ENCODE data around the gene GFRA1.
A peak's percentile ranks its signal among the peaks of the same experiment; 100 is the strongest.
"Not testable (repeated sequence)": the region's sequence is repeated elsewhere in the genome, so short reads cannot be mapped to it uniquely, and the experiment has no call there.

GFRA1 gene

GRCh38 chr10:116071453-116072148 is 201.4 kb downstream of the GFRA1 start:
- no peaks in the 10 kb centered on the region for H3K27me3 Mint-ChIP-seq
- no peak overlapping the region for H3K4me3 Mint-ChIP-seq
- ATAC-seq (no peak), DNase-seq (no peak)
- H3K4me1 Mint-ChIP-seq, result no peaks in the 10 kb centered on the region
- H3K36me3 Mint-ChIP-seq (ENCODE audit: low read depth), result no peaks in the 10 kb centered on the region
- H3K9me3 Mint-ChIP-seq, result no peaks in the 10 kb centered on the region
- no peak overlapping the region for H3K27ac Mint-ChIP-seq

- DNase-seq (no peak), ATAC-seq (no peak)
- Mint-ChIP-seq H3K27me3 (no peaks in the 10 kb centered on the region), H3K4me1 (no peaks in the 10 kb centered on the region), H3K9me3 (no peaks in the 10 kb centered on the region), H3K36me3 (ENCODE audit: low read depth) (no peaks in the 10 kb centered on the region), H3K4me3 (no peak overlapping the region), H3K27ac (no peak overlapping the region)
Measured at GRCh38 chr10:116070743-116071320, 202.2 kb downstream of the GFRA1 start.

DNA sequence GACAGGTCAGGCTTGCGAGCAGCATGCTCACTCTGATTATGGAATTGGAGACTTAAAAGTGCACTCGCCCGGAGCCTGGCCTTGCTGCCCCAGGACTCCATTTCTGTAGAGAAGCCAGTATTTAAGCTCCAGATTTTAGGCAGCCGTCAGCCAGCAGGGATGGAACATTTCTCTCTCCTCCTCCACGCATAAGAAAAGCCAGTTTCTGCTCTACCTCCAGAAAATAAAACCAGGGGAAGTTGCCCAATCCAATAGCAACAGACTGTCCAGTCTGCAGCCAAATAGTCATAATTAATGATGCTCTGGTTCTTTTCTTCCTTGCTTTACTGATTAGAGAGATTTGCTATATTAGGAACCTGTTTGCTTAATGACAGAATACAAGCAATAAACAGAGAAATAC is 203.2 kb downstream of the GFRA1 start:
- H3K27ac Mint-ChIP-seq, result no peak overlapping the region
- DNase-seq, result no peak
- H3K4me3 Mint-ChIP-seq, result no peak overlapping the region
- H3K4me1 Mint-ChIP-seq, result no peaks in the 10 kb centered on the region
- ATAC-seq, result no peak
- no peaks in the 10 kb centered on the region for H3K27me3 Mint-ChIP-seq
- no peaks in the 10 kb centered on the region for H3K9me3 Mint-ChIP-seq
- H3K36me3 Mint-ChIP-seq (ENCODE audit: low read depth), result no peaks in the 10 kb centered on the region

DNA sequence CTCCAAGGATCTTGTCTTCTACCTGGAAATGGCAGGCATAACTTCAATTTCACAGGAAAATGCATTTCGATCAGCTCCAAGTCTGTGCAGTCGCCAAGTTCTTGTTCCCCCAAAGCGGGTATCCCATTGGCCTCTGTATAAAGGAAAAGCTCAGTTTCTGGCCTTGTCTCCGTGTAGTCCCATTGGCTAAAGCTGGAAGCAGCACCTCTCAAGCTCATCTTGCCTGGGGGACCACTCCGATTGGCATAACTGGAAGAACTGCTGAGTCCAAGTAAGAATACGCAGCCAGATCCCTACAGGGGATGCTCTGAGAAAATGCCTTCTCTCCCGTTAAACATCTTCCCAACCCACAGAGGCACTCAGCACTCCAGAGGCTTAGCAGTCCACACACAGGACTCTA is 205.2 kb downstream of the GFRA1 start:
- DNase-seq, result no peak
- ATAC-seq, result no peak
- no peaks in the 10 kb centered on the region for H3K27me3 Mint-ChIP-seq
- H3K4me1 Mint-ChIP-seq, result no peaks in the 10 kb centered on the region
- no peaks in the 10 kb centered on the region for H3K9me3 Mint-ChIP-seq
- no peak overlapping the region for H3K27ac Mint-ChIP-seq
- no peaks in the 10 kb centered on the region for H3K36me3 Mint-ChIP-seq (ENCODE audit: low read depth)
- H3K4me3 Mint-ChIP-seq, result no peak overlapping the region

DNA sequence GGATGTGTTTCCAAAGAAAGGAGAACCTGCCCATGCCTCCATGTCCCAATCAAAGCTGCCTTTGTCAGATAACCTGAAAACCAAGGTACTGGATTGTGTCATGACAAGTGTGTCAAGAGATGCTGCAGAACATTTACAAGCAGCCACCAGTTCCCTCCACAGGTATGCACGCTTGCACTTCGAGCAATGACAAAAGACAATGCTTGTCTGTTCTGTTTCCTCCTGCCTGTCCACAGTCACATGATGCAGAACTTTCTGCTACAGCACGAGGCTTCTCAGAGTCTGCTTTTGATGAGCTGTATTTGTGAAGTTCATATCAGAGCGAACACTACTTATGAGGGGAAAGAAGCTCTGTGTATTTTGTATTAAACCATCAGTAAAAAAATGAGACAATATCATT is 209.9 kb downstream of the GFRA1 start:
- Mint-ChIP-seq H3K4me1 (no peaks in the 10 kb centered on the region), H3K27ac (no peak overlapping the region), H3K4me3 (no peak overlapping the region), H3K27me3 (no peaks in the 10 kb centered on the region), H3K9me3 (no peaks in the 10 kb centered on the region), H3K36me3 (ENCODE audit: low read depth) (no peaks in the 10 kb centered on the region)
- DNase-seq (no peak), ATAC-seq (no peak)

DNA sequence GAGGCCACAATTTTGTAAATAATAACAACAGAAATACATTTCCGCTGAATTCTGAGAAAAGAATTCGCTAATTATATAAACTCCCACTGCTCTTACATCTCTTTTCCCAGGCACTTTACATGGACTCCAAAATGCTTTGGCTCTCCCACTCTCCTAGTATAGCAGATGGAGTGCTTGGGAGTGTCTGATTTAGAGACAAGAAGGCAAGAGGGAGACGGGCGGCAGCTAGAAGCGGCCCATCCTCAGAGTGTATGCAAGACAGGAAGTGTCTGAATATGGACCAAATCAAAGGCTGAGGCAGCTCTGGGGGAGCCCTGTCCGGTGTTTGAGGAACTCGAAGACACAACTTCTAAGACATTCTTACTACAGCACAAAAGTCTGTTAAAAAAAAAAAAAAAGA is 212.1 kb downstream of the GFRA1 start:
- DNase-seq (no peak), ATAC-seq (no peak)
- no peaks in the 10 kb centered on the region for H3K9me3 Mint-ChIP-seq
- no peak overlapping the region for H3K4me3 Mint-ChIP-seq
- no peak overlapping the region for H3K27ac Mint-ChIP-seq
- no peaks in the 10 kb centered on the region for H3K4me1 Mint-ChIP-seq
- H3K36me3 Mint-ChIP-seq (ENCODE audit: low read depth), result no peaks in the 10 kb centered on the region
- no peaks in the 10 kb centered on the region for H3K27me3 Mint-ChIP-seq

GRCh38 chr10:116059320-116059719 is 213.7 kb downstream of the GFRA1 start:
- DNase-seq (no peak), ATAC-seq (no peak)
- H3K36me3 Mint-ChIP-seq (ENCODE audit: low read depth), result no peaks in the 10 kb centered on the region
- H3K4me3 Mint-ChIP-seq, result no peak overlapping the region
- H3K4me1 Mint-ChIP-seq, result no peaks in the 10 kb centered on the region
- no peaks in the 10 kb centered on the region for H3K9me3 Mint-ChIP-seq
- H3K27ac Mint-ChIP-seq, result no peak overlapping the region
- no peaks in the 10 kb centered on the region for H3K27me3 Mint-ChIP-seq

- H3K36me3 Mint-ChIP-seq (ENCODE audit: low read depth), result no peaks in the 10 kb centered on the region
- H3K4me1 Mint-ChIP-seq, result no peaks in the 10 kb centered on the region
- no peaks in the 10 kb centered on the region for H3K27me3 Mint-ChIP-seq
- ATAC-seq (no peak), DNase-seq (no peak)
- H3K9me3 Mint-ChIP-seq, result no peaks in the 10 kb centered on the region
- H3K4me3 Mint-ChIP-seq, result no peak overlapping the region
- no peak overlapping the region for H3K27ac Mint-ChIP-seq
Measured at GRCh38 chr10:116056445-116057293, 216.3 kb downstream of the GFRA1 start.

- no peaks in the 10 kb centered on the region for H3K4me1 Mint-ChIP-seq
Measured at GRCh38 chr10:116055917-116056252, 217.1 kb downstream of the GFRA1 start.

GRCh38 chr10:116055252-116055916 is 217.6 kb downstream of the GFRA1 start:
- no peaks in the 10 kb centered on the region for H3K36me3 Mint-ChIP-seq (ENCODE audit: low read depth)
- H3K9me3 Mint-ChIP-seq, result no peaks in the 10 kb centered on the region
- ATAC-seq, result no peak
- no peaks in the 10 kb centered on the region for H3K4me1 Mint-ChIP-seq
- no peak overlapping the region for H3K4me3 Mint-ChIP-seq
- H3K27me3 Mint-ChIP-seq, result no peaks in the 10 kb centered on the region
- no peak overlapping the region for H3K27ac Mint-ChIP-seq
- no peak for DNase-seq

More at GRCh38 chr10:116055917-116056252, 217.1 kb downstream of the GFRA1 start:
- DNase-seq (no peak), ATAC-seq (no peak)
- Mint-ChIP-seq H3K36me3 (ENCODE audit: low read depth) (no peaks in the 10 kb centered on the region), H3K9me3 (no peaks in the 10 kb centered on the region), H3K27ac (no peak overlapping the region), H3K4me3 (no peak overlapping the region), H3K27me3 (no peaks in the 10 kb centered on the region)

DNA sequence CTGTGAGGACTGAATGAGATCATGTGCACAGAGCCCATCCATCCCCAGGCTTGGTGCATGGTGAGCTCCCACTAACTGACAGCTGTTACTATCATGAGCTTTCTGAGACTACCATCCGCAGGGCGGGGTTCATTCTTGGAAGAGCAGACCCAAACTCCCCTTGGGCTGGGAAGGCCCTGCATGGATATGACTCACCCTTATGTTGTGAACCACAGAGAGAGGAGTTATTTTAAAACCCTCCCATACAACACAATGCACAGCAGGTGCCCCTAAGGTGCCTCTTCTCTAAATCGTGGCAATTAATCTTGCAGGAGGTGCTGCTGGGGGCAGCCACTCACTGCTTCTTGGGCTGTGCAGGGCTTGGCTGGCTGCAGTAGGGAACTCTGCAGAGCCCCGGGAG is 219.1 kb downstream of the GFRA1 start:
- H3K4me3 Mint-ChIP-seq, result no peak overlapping the region
- H3K27me3 Mint-ChIP-seq, result no peaks in the 10 kb centered on the region
- no peak for DNase-seq
- ATAC-seq, result no peak
- no peaks in the 10 kb centered on the region for H3K36me3 Mint-ChIP-seq (ENCODE audit: low read depth)
- no peak overlapping the region for H3K27ac Mint-ChIP-seq
- peaks cover 4% of the 10 kb centered on the region for H3K9me3 Mint-ChIP-seq
- H3K4me1 Mint-ChIP-seq, result no peaks in the 10 kb centered on the region

GRCh38 chr10:116053009-116053730 is 219.8 kb downstream of the GFRA1 start:
- not testable (repeated sequence) for ATAC-seq; H3K36me3 Mint-ChIP-seq (ENCODE audit: low read depth)

DNA sequence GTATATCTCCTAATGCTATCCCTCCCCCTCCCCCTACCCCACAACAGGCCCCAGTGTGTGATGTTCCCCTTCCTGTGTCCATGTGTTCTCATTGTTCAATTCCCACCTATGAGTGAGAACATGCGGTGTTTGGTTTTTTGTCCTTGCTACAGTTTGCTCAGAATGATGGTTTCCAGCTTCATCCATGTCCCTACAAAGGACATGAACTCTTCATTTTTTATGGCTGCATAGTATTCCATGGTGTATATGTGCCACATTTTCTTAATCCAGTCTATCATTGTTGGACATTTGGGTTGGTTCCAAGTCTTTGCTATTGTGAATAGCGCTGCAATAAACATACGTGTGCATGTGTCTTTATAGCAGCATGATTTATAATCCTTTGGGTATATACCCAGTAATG is 220.5 kb downstream of the GFRA1 start:
- not testable (repeated sequence) for H3K36me3 Mint-ChIP-seq (ENCODE audit: low read depth); H3K27ac Mint-ChIP-seq; H3K4me1 Mint-ChIP-seq; H3K27me3 Mint-ChIP-seq; ATAC-seq; H3K4me3 Mint-ChIP-seq; H3K9me3 Mint-ChIP-seq; DNase-seq

More at GRCh38 chr10:116053009-116053730, 219.8 kb downstream of the GFRA1 start:
- not testable (repeated sequence) for H3K27ac Mint-ChIP-seq, DNase-seq, H3K4me1 Mint-ChIP-seq, H3K9me3 Mint-ChIP-seq, H3K4me3 Mint-ChIP-seq, H3K27me3 Mint-ChIP-seq

GRCh38 chr10:116049974-116050304 is 223.1 kb downstream of the GFRA1 start:
- Mint-ChIP-seq H3K9me3 (peaks cover 4% of the 10 kb centered on the region), H3K4me1 (no peaks in the 10 kb centered on the region), H3K4me3 (no peak overlapping the region), H3K27me3 (no peaks in the 10 kb centered on the region), H3K27ac (no peak overlapping the region), H3K36me3 (ENCODE audit: low read depth) (no peaks in the 10 kb centered on the region)
- peak; percentile 20 for ATAC-seq
- no peak for DNase-seq

Data from activated naive CD8-positive, alpha-beta T cell treated with anti-CD3 and anti-CD28 coated beads, Interleukin-2, amount 50 U/mL, for 24 hours (primary cell).